Stimulated activated naive CD4-positive, alpha-beta T cell treated with Interleukin-2 at 50 U/mL for 16 hours (primary cell): ENCODE data around the gene SRRT.
"Not testable (repeated sequence)": the region's sequence is repeated elsewhere in the genome, so short reads cannot be mapped to it uniquely, and the experiment has no call there.

ENCODE experiments used
- DNase-seq: peaks from one replicate; lab custom pipeline; 2025; lab: John Stamatoyannopoulos, UW

The SRRT gene

DNA sequence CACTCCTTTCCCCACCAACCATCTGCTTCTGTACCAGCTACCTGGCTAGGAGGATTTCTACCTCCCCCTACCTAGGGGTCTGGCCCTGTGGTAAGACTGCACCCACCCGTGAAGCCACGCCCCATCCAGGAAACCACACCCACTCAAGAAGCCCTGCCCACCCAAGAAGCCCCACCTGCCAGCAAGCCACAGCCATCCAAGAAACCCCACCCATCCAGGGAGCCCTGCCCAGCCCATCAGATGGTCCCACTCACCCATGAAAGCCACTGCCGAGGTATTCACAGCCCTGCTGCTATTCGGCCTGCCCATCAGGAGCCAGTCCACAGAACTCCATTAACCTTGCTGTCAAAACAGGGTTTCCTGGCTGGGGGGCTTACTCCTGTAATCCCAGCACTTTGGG lies 58.8 kb downstream of the SRRT start:
- no peak for DNase-seq

DNA sequence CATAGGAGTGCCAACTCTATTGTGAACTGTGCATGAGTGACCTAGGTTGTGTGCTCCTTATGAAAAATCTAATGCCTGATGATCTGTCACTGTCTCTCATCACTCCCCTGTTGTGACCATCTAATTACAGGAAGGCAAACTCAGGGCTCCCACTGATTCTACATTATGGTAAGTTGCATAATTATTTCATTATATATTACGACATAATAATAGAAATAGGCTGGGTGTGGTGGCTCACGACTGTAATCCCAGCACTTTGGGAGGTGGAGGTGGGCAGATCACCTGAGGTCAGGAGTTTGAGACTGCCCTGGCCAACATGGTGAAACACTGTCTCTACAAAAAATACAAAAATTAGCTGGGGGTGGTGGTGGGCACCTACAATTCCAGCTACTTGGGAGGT lies 60.5 kb downstream of the SRRT start:
- DNase-seq: not testable (repeated sequence)

DNA sequence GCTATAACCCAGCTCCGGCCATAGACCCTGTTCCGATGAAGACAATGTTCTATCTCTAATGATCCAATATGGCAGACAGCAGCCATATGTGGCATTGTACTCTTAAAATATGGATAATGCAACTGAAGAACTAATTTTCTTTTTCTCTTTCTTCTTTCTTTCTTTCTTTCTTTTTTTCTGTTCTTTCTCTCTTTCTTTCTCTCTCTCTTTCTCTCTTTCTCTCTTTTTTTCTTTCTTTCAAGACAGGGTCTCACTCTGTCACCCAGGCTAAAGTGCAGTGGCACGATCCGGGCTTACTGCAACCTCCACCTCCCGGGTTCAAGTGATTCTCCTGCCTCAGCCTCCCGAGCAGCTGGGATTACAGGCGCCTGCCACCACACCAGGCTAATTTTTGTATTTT lies 61.3 kb downstream of the SRRT start:
- not testable (repeated sequence) for DNase-seq
